Effector memory CD8-positive, alpha-beta T cell (primary cell): Measurements from ENCODE around the gene HOXA5.

Source experiments
- ATAC-seq: fragments of 150-1000 bp; cut with Tn5 transposase; replicated peaks from 2 replicates; pipeline ENCODE4 v1.10.0; 2021; ENCODE audit warnings: mild to moderate bottlenecking, moderate library complexity
- DNase-seq, 3 experiments: peaks; one replicate each; pipeline ENCODE4 v3.0.0; 2021
- H3K27ac Mint-ChIP-seq, 2 donors: one replicate each; pipeline ENCODE4 v1.8.0; 2022; ENCODE audit warnings: mild to moderate bottlenecking in 2 of 2, mixed read lengths in 2 of 2, moderate library complexity in 2 of 2
- H3K27me3 Mint-ChIP-seq, 2 donors: one replicate each; pipeline ENCODE4 v1.8.0; 2022; ENCODE audit warnings: mixed read lengths in 2 of 2
- H3K36me3 Mint-ChIP-seq: one replicate; pipeline ENCODE4 v1.8.0; 2022; ENCODE audit warnings: mild to moderate bottlenecking, moderate library complexity, mixed read lengths; ENCODE audit not compliant: insufficient read depth
- H3K4me1 Mint-ChIP-seq, 2 donors: one replicate each; pipeline ENCODE4 v1.8.0; 2022; ENCODE audit warnings: low read depth in 2 of 2, mixed read lengths in 2 of 2
- H3K4me3 Mint-ChIP-seq, 2 donors: one replicate each; pipeline ENCODE4 v1.8.0; 2022; ENCODE audit warnings: mild to moderate bottlenecking in 2 of 2, mixed read lengths in 2 of 2, moderate library complexity in 2 of 2
- H3K9me3 Mint-ChIP-seq, 2 donors: one replicate each; pipeline ENCODE4 v1.8.0; 2022; ENCODE audit warnings: mixed read lengths in 2 of 2

Gene HOXA5

GRCh38 chr7:27185854-27186667 is 42.6 kb upstream of the HOXA5 start:
- no peak for DNase-seq

DNA sequence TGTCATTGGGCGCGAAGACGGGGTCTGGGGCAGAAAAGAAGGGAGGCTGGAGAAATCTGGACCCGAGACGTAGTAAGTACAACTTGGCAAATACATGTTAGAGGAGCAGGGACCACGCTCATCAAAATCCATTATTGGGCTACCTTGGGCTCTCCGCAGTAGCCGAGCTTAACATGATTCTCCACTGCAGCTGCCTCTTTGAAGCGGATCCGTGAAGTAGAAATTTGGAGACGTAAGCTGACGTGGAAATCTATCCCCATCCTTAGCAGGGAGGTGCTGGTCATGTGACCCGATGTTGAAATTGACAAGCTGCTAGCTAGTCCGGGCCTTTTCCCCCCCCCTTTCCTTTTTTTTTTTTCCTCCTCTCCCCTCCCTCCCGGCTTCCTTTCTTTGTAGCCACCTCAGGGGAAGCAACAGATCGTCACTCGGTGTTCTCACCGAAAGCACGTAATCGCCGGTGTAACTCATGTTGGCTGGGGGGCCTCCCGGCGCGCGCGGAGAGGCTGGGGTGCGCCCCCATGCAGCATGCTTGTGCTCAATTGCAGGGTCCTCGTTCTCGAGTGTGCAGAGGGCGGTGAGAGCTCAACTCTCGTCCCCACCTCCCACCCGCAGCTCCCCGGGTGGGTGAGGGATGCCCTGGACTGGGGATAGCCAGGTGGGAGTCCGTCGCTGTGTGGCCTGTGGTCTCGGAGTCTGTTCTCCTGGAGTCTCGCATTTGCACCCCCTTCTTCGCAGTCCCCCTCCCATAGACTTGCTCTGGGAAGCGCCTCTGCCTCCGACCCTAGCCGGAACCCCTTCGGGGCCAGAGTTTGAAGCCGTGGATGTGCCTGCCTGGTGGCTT is 41.8 kb upstream of the HOXA5 start, which contains the start of gene HOXA11:
Gene HOXA11, minus strand, starts transcription at position 220 of the 841 bp plus-strand sequence. Its CDS starts 88 bp downstream, at position 132.
- Mint-ChIP-seq H3K36me3 (peaks cover 47% of the 10 kb centered on the region), H3K27me3 (peaks cover 67 to 93% of the 10 kb centered on the region in 2 donors), H3K27ac (peak within 1 kb of the TSS in 1 of 2 donors; percentile 38), H3K4me3 (peak within 1 kb of the TSS; percentile 80 to 87), H3K4me1 (peaks cover 40 to 48% of the 10 kb centered on the region in 2 donors), H3K9me3 (no peaks in the 10 kb centered on the region)
- ATAC-seq (peak; percentile 17), DNase-seq (no peak)

More at GRCh38 chr7:27185854-27186667, 42.6 kb upstream of the HOXA5 start:
- Mint-ChIP-seq H3K27ac (no peak overlapping the region), H3K9me3 (no peaks in the 10 kb centered on the region), H3K4me3 (peak overlapping the region; percentile 80 to 87), H3K4me1 (peaks cover 40 to 48% of the 10 kb centered on the region in 2 donors), H3K36me3 (peaks cover 47% of the 10 kb centered on the region), H3K27me3 (peaks cover 71 to 93% of the 10 kb centered on the region in 2 donors)
- no peak for ATAC-seq

DNA sequence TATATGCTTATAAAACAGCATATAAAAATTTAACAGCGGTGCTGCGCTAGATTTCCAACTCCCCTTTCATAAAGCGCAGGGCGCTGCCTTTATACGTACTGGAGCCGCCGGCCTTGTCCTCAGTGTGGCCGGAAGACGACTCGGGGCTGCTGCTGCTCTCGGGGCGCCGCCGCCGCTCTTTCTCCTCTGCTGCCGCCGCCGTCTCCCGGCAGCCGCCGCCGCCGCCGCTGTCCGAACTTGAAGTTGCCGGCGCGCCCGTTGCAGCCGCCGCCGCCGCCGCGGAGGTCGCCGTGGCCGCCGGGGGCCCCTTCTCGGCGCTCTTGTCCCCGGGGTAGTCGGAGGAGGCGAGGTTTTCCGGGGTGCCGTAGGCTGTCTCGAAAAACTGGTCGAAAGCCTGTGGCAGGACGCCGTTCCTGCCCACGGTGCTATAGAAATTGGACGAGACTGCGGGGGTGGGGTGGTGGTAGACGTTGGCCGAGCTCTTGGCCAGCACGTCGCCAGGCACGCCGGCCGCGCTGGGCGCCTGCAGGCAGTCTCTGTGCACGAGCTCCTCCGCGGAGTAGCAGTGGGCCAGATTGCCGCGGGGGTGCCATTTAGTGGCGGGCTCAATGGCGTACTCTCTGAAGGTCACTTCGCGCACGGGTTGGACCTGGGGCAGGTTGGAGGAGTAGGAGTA is 41.0 kb upstream of the HOXA5 start:
- H3K27me3 Mint-ChIP-seq, result peaks cover 67 to 93% of the 10 kb centered on the region in 2 donors
- DNase-seq (no peak), ATAC-seq (peak; percentile 39)
- peak overlapping the region; percentile 80 to 87 for H3K4me3 Mint-ChIP-seq
- no peaks in the 10 kb centered on the region for H3K9me3 Mint-ChIP-seq
- peak overlapping the region in 1 of 2 donors; percentile 38 for H3K27ac Mint-ChIP-seq
- peaks cover 49% of the 10 kb centered on the region for H3K36me3 Mint-ChIP-seq
- peaks cover 42 to 44% of the 10 kb centered on the region in 2 donors for H3K4me1 Mint-ChIP-seq

GRCh38 chr7:27183682-27184336 is 40.3 kb upstream of the HOXA5 start:
- peaks cover 45% of the 10 kb centered on the region for H3K36me3 Mint-ChIP-seq
- no peaks in the 10 kb centered on the region for H3K9me3 Mint-ChIP-seq
- H3K4me1 Mint-ChIP-seq, result peaks cover 36 to 43% of the 10 kb centered on the region in 2 donors
- peaks cover 67 to 93% of the 10 kb centered on the region in 2 donors for H3K27me3 Mint-ChIP-seq
- ATAC-seq (no peak), DNase-seq (no peak)
- H3K27ac Mint-ChIP-seq, result no peak overlapping the region
- peak overlapping the region; percentile 80 to 87 for H3K4me3 Mint-ChIP-seq

DNA sequence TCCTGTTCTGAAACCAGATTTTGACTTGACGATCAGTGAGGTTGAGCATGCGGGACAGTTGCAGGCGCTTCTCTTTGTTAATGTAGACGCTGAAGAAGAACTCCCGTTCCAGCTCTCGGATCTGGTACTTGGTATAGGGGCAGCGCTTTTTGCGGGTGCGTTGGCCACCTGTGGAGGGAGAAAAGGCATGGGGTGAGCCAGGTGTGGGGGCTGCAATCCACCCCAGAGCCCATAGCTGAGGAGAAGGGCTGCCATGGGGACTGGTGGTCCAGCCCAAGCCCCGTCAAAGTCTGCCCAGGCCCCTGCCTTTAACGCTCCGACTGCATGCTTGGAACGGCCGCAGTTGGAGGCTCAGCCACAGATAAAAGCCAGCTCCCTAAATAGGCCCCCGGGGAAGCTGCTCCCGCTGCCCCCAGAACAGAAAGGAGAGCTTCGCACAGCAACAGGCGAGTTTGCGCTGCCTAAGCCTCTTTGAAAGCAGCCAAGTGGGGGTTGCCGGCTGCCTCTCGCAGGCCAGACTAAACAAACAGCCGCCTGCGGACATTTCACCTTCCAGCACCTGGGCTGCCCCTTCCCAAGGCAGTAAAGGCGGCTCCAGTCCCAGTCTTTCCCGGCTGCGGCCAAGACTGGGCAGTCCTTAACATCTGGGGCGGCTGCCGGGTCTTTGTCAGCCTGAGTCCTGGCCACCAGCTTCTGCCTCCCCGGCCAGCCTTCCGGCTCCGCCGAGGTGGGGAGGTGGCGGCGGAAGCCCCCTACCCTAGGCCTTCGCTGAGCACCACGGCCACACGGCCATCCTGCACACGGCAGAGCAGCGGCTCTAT is 39.6 kb upstream of the HOXA5 start:
- Mint-ChIP-seq H3K27me3 (peaks cover 67 to 93% of the 10 kb centered on the region in 2 donors), H3K9me3 (no peaks in the 10 kb centered on the region), H3K36me3 (peaks cover 44% of the 10 kb centered on the region), H3K4me3 (peak overlapping the region; percentile 80 to 87), H3K27ac (no peak overlapping the region), H3K4me1 (peaks cover 29 to 36% of the 10 kb centered on the region in 2 donors)
- ATAC-seq (no peak), DNase-seq (no peak)

DNA sequence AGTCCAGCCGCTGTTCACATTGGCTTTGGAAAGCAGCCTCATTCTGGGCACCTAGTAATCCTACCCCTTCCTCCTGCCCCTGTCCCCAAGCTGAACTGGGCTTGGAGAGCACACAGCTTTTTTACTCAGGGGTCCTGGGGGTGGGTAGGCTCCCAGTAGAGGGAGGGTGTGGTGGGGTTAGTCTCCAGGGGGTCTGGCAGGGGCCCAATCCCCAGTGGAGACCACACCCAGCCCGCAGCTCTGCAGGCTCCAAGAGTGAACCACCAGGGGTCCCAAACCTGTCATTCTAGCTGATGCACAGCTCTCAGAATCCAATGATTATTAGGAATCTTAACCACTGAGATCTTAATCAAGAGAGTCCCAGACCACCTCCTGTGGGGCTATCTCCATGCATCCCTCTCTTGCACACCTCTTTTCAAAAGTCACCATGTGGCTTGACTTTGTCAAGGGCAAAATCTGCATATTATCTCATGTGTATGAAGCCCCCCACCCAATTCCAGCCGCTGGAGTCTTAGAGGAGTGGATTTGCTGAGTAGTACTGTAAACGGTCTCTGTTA is 38.9 kb upstream of the HOXA5 start:
- Mint-ChIP-seq H3K9me3 (no peaks in the 10 kb centered on the region), H3K4me3 (peak overlapping the region; percentile 6 to 87), H3K27me3 (peaks cover 68 to 93% of the 10 kb centered on the region in 2 donors), H3K27ac (no peak overlapping the region), H3K4me1 (peaks cover 24 to 31% of the 10 kb centered on the region in 2 donors), H3K36me3 (peaks cover 39% of the 10 kb centered on the region)
- no peak for ATAC-seq
- no peak for DNase-seq

- Mint-ChIP-seq H3K27me3 (peaks cover 64 to 93% of the 10 kb centered on the region in 2 donors), H3K4me3 (no peak overlapping the region), H3K4me1 (peaks cover 24 to 31% of the 10 kb centered on the region in 2 donors), H3K36me3 (peaks cover 39% of the 10 kb centered on the region), H3K9me3 (no peaks in the 10 kb centered on the region), H3K27ac (no peak overlapping the region)
- DNase-seq (no peak), ATAC-seq (no peak)
Observed at GRCh38 chr7:27181795-27182275, 38.4 kb upstream of the HOXA5 start.

DNA sequence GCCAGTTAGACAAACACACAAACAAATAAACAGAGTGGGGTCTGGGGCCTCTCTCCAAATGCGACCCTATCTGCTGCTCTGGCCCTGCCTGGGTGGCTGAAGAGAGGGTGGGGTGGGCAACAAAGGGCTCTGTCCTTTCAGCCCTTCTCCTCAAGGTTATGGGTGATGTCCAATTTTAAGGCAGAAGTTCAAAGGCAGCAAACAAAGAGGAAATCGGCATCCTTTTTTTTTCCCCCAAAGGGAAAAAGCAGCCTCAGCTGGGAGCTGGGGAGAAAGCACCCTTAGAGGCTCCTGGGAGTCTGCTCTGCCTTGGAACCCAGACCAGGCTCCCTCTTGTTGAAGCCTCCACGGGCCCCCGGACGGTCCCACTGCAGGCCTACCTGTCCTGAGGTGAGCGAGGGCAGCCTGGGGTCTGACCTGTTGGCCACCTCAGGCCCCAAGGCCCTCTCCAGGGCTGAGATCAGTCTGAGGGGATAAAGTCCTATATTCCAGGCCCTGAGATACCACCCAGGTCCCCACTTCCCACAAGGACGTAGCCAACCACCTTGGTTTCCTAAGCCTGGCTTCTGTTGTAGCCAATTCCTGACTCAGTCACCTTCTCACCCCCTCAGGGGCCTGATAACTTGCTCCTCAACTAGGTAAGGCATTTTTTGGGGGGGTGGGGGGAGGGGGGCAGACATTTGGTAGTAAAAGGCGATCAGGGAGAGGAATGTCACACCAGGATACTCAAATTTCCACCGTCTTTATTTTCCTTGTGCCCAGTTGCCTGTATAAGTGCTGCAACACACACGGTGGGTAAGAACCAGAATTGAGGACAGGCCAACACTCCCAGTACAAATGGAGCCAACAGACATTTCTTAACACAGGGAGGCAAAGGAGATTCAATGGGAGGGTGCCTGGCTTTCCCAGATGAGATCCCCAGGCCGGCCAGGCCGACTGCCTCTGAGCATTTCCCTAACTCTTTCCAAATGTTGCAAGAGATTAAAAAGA is 37.2 kb upstream of the HOXA5 start:
- Mint-ChIP-seq H3K36me3 (peaks cover 36% of the 10 kb centered on the region), H3K27me3 (peaks cover 57 to 93% of the 10 kb centered on the region in 2 donors), H3K27ac (no peak overlapping the region), H3K9me3 (no peaks in the 10 kb centered on the region), H3K4me3 (peak overlapping the region in 1 of 2 donors; percentile 50), H3K4me1 (peaks cover 16 to 21% of the 10 kb centered on the region in 2 donors)
- no peak for ATAC-seq
- DNase-seq, result no peak

DNA sequence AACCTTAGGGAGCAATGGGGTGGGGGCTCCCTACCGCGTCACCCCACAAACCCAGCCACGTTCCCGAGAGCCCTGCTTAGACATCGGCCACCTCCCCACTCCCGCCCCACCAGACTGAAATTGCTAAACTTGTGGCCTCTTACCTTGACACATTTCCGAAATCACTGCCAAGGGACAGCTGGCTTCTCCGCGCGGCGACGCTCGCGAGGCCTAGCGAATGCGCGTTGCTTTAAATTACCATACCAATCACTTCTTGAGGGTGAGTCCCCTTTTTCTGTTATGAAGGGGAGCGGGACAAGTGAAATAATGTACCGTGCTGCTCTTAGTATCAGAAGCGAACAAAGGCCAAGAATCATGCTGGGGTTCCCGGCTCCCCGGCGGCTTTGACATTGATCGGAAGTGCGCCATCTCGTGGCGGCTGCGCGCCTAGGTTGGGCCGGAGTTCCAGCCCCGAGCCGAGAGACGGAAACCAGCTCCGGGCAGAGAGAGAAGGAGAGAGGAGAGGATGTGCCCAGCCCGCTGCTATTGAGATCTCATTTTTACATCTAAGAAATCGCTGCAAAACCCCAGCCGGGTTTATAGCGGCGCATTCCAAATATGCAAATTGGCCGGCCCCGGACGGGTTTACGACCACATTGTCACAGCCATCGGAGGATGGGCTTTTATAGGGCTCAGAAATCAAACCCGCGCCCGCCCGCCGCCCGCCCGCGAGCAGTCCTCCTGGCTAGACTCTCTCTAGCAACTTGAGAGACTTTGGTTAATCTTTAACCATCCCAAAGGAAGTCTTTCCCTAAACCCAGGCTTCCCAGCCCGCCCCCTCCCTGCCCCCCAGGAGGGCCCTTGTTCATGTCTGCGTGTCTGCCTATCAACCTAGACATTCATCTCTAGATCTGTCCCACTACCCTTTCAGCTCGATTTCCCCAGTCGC is 36.3 kb upstream of the HOXA5 start:
- peak; percentile 82 for ATAC-seq
- DNase-seq, result peak; percentile 52 to 64 (median 57)
- Mint-ChIP-seq H3K9me3 (no peaks in the 10 kb centered on the region), H3K27me3 (peaks cover 56 to 93% of the 10 kb centered on the region in 2 donors), H3K4me1 (peaks cover 9 to 12% of the 10 kb centered on the region in 2 donors), H3K36me3 (peaks cover 28% of the 10 kb centered on the region), H3K27ac (no peak overlapping the region), H3K4me3 (peak overlapping the region in 1 of 2 donors; percentile 50)

GRCh38 chr7:27179030-27179429 is 35.5 kb upstream of the HOXA5 start:
- H3K27me3 Mint-ChIP-seq, result peaks cover 55 to 93% of the 10 kb centered on the region in 2 donors
- ATAC-seq, result no peak

More at GRCh38 chr7:27179030-27179429, 35.5 kb upstream of the HOXA5 start:
- peaks cover 7 to 11% of the 10 kb centered on the region in 2 donors for H3K4me1 Mint-ChIP-seq
- peaks cover 21% of the 10 kb centered on the region for H3K36me3 Mint-ChIP-seq
- DNase-seq, result no peak
- H3K9me3 Mint-ChIP-seq, result no peaks in the 10 kb centered on the region
- no peak overlapping the region for H3K27ac Mint-ChIP-seq
- H3K4me3 Mint-ChIP-seq, result no peak overlapping the region
